SK-N-MC (cell line): Measurements from ENCODE around the gene BRAF.
A peak's percentile ranks its signal among the peaks of the same experiment; 100 is the strongest.
"Not testable (repeated sequence)": the region's sequence is repeated elsewhere in the genome, so short reads cannot be mapped to it uniquely, and the experiment has no call there.

Experiments used
- DNase-seq: peaks from one replicate; pipeline ENCODE4 v3.0.0-alpha.2; 2011; ENCODE audit warnings: low read depth, low spot score
- H3K27ac ChIP-seq: fragments of 200-600 bp; sonication (generic); 2 replicates; pipeline ENCODE4 v1.5.1; 2016; ENCODE audit warnings: mixed run types
- H3K36me3 ChIP-seq: fragments of 200-600 bp; sonication (generic); 2 replicates; pipeline ENCODE4 v1.6.1; 2017; ENCODE audit warnings: antibody characterized with exemption, low read length, mixed read lengths; ENCODE audit not compliant: insufficient read depth
- H3K4me3 ChIP-seq: fragments of 200-600 bp; sonication (generic); 2 replicates; pipeline ENCODE4 v1.5.1; 2016
- H3K9ac ChIP-seq: fragments of 200-600 bp; sonication (generic); 2 replicates; pipeline ENCODE4 v1.8.0; 2017; ENCODE audit warnings: mixed run types, mixed read lengths; ENCODE audit not compliant: insufficient read length
- H3K9me3 ChIP-seq: fragments of 200-600 bp; sonication (generic); 2 replicates; pipeline ENCODE4 v1.6.1; 2017; ENCODE audit warnings: low read depth, mild to moderate bottlenecking, antibody characterized with exemption, low read length, moderate library complexity, mixed read lengths
- EZH2 ChIP-seq: fragments of 200-600 bp; sonication (generic); IDR thresholded peaks from one replicate; pipeline ENCODE4 v1.6.1; 2017; ENCODE audit warnings: antibody characterized with exemption
- FOXP2 ChIP-seq: optimal IDR thresholded peaks from 2 replicates; pipeline ENCODE3; 2011; ENCODE audit warnings: mild to moderate bottlenecking, moderate library complexity; ENCODE audit not compliant: insufficient read depth; ENCODE audit errors: extremely low read length, control extremely low read depth
- POLR2AphosphoS5 ChIP-seq: IDR thresholded peaks from 2 replicates; pipeline ENCODE4 v1.6.1; 2012; ENCODE audit warnings: mild to moderate bottlenecking, low read depth, low read length, borderline replicate concordance

The BRAF gene

DNA sequence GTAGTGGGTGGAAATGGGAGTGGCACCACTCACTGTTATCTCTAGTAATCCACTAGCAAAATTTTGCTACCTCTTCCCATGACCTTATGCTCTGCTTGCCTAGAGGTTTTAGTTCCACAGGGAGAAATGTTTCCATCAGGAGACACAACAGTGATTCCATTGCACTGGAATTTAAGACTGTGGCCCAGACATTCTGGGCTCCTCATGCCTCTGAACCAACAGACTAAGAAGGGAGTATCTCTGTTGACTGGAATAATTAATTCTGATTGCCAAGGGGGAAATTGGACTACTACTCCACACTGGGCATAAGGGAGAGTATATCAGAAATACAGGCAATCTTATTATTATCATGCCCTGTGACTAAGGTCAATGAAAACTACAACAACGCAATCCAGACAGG, 16.2 kb upstream of the BRAF start:
- Histone ChIP-seq H3K4me3 (no peak overlapping the region), H3K9ac (no peak overlapping the region), H3K9me3 (no peaks in the 10 kb centered on the region), H3K36me3 (no peaks in the 10 kb centered on the region), H3K27ac (no peak overlapping the region)
- no peak for TF ChIP-seq POLR2AphosphoS5
- no peak for TF ChIP-seq EZH2
- no peak for TF ChIP-seq FOXP2
- DNase-seq = no peak

DNA sequence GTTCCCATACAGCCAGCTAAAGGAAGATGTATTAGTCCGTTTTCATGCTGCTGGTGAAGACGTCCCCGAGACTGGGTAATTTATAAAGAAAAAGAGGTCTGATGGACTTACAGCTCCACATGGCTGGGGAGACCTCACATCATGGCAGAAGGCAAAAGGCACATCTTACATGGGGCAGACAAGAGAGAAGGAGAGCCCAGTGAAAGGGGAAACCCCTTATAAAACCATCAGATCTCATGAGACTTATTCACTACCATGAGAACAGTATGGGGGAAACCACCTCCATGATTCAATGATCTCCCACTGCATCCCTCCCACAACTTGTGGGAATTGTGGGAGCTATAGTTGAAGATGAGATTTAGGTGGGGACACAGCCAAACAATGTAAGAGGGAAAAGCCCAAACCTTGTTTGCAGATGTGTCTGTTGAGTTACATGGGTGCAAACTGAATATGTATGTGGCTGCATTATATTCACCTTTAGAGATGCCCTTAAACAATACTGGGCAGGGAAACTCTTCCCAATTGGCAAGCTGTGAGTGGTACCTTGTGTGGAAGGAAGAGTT, 13.1 kb upstream of the BRAF start:
- no peak for TF ChIP-seq FOXP2
- no peak for TF ChIP-seq POLR2AphosphoS5
- no peak for TF ChIP-seq EZH2
- Histone ChIP-seq H3K4me3 (no peak overlapping the region), H3K27ac (no peak overlapping the region), H3K9ac (no peak overlapping the region), H3K36me3 (no peaks in the 10 kb centered on the region), H3K9me3 (no peaks in the 10 kb centered on the region)
- DNase-seq = no peak

DNA sequence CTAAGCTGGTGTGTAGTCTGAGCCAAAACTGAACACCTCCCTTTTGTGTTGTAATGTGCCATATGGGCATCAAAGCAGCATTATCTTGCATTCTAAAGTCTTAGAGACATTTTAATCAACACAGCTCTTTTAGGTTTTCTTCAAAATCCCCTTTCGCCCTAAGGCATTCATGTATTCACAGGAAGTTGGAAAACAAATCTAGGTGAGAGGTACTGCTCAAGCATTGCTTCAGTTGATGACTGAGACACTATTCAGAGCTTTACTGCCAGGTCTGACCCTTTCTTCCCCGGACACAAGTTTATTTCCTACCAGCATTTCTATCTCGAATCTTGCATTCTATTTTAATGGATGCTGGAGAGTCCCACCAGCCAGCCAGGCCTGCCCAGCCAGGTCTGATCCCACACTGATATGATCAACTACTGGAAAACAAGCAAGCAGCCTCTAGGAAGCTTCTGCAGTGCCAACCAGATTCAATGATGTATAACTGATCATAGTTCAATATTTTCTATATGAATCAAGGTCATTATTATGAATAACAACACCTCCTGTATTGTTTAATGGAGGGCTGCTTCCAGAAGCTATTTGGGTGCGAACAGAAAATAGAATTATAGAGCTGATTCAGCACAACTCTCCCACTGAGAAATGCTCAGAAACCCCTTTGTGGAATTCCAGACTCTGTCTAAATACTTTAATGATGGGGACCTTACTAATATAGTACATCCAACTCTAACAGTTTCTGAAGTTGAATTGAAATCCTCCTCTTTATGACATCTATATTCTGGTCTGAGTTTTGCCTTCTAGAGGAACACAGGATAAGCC, 4.0 kb upstream of the BRAF start:
- Histone ChIP-seq H3K36me3 (no peaks in the 10 kb centered on the region), H3K9ac (no peak overlapping the region), H3K4me3 (no peak overlapping the region), H3K9me3 (no peaks in the 10 kb centered on the region), H3K27ac (0 out of 2 replicates have a peak overlapping the region, but pooled peaks have one; percentile 8)
- no peak for DNase-seq
- no peak for TF ChIP-seq POLR2AphosphoS5
- TF ChIP-seq FOXP2 = no peak
- TF ChIP-seq EZH2 = no peak

DNA sequence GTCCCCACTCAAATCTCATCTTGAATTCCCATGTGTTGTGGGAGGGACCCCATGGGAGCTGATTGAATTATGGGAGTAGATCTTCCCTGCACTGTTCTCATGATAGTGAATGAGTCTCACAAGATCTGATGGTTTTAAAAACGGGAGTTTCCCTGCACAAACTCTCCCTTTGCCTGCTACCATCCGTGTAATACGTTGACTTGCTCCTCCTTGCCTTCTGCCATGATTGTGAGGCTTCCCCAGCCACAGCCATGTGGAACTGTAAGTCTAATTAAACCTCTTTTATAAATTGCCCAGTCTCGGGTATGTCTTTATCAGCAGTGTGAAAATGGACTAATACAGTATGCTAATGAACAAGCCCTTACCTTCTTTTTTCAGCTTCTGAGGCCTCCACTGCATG, 3.2 kb upstream of the BRAF start:
- H3K9ac ChIP-seq, H3K36me3 ChIP-seq, H3K9me3 ChIP-seq, DNase-seq, H3K27ac ChIP-seq, H3K4me3 ChIP-seq: not testable (repeated sequence)

DNA sequence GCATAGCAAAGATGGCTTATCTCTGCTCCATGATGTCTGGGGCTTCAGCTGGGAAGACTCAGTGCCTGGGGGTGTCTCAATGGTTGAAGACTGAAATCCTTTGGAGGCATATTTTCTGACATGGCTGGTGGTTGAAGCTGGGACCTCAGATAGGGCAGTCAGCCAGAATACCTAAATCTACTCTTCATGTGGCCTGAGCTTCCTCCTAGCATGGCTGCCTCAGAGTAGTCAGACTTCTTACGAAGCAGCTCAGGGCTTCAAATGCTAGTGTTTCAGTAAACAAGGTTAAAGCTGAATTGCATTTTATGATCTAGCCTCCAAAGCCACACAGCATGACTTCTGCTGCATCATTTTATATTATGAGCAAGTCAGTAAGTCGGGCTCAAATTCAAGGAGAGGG, 2.6 kb upstream of the BRAF start:
- Histone ChIP-seq H3K9me3 (no peaks in the 10 kb centered on the region), H3K4me3 (no peak overlapping the region), H3K9ac (no peak overlapping the region), H3K36me3 (no peaks in the 10 kb centered on the region), H3K27ac (no peak overlapping the region)
- no peak for TF ChIP-seq FOXP2
- TF ChIP-seq EZH2 = no peak
- TF ChIP-seq POLR2AphosphoS5 = no peak
- DNase-seq = no peak

DNA sequence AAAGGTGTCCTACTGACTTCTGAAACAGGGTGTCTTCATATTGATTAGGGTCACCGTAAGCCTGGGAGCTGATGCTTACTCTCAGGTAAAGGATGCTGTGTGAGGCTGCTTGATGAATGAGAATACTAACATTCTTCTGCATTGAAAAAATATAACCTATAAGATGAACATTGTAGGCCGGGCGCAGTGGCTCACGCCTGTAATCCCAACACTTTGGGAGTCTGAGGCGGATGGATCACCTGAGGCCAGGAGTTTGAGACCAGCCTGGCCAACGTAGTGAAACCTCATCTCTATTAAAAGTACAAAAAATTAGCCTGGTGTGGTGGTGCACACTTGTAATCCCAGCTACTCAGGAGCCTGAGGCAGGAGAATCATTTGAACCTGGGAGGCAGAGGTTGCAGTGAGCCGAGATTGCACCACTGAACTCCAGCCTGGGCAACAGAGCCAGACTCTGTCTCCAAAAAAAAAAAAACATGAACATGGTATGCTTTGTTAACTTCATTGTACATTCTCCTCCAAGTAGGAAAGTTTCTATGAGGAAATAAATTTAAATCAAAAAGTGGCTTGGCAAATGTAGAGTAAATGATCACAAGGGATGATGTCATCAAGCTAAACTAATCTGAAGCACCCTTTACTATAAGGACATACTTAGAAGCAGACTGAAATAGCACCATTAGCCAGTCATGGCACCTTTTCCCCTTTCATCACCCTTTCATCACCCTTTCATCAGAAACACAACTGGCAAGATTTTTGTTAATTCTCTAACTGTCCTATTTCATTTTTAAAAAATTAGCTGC, 1.5 kb upstream of the BRAF start:
- TF ChIP-seq FOXP2 (no peak), EZH2 (no peak), POLR2AphosphoS5 (no peak)

DNA sequence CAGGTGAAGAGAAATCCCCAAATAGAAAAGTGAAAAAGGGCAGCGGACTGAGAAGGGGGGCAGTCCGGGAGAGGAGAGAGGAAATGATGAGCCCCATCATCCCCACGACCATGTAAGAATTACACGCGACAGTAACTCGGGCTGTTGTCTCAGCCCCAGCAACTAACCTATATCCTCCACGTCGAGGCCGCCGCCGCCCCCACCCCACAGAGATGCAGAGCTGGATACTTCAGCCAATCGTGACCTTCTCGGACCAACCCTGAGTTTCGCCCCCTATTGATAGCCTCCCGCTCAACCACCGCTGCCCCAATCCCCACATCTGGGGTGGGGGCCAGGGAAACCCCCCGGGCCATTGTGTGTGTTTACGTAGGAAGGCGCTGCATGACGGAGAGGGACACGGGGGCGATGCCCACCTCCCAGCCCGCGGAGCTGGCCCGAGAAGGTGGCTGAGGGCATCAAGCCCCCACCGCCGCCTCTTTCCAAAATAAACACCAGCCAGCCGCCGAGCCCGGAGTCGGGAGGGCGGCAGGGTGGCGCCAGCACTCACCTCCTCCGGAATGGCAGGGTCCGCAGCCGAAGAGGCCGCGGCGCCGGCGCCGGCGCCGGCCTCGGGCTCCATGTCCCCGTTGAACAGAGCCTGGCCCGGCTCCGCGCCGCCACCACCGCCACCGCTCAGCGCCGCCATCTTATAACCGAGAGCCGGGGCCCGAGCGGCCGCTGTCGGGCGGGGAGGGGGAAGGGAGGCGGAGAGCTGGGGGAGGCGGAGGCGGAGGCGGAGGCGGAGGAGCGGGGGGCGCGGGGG, 509 bp downstream of the BRAF start:
- DNase-seq = no peak
- Histone ChIP-seq H3K4me3 (peak overlapping the region; percentile 85), H3K27ac (peak overlapping the region; percentile 85), H3K9me3 (no peaks in the 10 kb centered on the region), H3K36me3 (no peaks in the 10 kb centered on the region), H3K9ac (peak overlapping the region; percentile 91)
- TF ChIP-seq POLR2AphosphoS5 (peak; percentile 14; the same call in 1 of the 2 replicates), FOXP2 (no peak)

More for the DNA sequence above, 1.5 kb upstream of the BRAF start:
- Histone ChIP-seq H3K9me3 (no peaks in the 10 kb centered on the region), H3K27ac (no peak overlapping the region), H3K4me3 (no peak overlapping the region), H3K36me3 (no peaks in the 10 kb centered on the region), H3K9ac (no peak overlapping the region)
- DNase-seq = no peak
